GM19452 (cell line): ENCODE results near the gene RGS17.

Source experiments
- ATAC-seq: cut with Tn5 transposase; IDR thresholded peaks from one replicate; pipeline ENCODE4 v1.9.1; 2021; ENCODE audit not compliant: unreplicated experiment

The RGS17 gene

DNA sequence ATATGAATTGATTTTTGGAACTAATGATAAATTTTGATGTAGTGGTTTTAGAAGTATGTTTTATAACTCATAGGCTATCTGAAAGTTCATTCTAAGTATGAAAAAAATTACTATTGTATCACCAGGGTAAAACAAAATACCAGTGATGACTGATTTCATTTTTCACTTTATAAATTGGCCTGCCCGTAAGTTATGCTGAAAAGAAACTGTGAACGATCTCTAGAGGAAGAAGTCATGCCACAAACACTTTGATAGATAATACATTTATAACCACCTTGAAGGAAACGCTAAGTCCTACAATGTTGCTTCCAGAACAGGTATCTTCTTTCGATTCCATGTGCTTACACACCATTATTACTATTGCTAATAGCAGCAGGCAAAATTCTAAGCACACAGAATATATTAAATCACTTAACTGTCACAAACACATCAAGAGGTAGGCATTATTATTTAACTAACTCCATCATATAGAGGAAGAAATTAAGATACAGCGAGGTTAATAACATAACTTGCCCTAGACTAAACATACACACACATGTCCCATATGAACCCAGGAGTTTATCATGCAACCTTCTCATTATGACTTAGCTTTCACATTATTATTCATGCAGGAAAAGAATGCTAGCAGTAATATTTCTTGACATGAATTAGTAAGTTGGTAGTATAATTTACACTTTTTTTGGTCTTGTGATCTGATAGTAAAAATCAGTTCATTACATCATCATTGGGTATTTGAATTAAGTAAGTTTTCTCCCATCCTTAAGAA, 44.7 kb downstream of the RGS17 start:
- no peak for ATAC-seq

DNA sequence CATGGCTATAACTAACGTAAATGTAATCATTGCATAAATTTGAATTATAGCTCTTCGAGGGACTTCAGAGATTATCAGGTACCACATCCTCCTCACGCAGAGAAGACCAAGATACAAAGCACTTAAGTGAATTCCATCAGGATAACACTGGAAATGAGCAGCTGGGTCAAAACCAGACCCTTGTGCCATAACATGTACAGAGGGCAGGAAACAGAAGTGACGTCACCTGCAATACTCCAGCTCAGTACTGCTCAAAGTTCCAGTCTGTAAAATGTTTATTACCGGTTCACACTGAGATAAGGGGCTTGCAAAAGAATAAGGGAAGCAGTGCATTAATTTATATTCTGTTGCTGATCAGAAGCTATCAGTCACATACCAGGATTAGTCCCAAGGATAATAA, 45.8 kb downstream of the RGS17 start:
- ATAC-seq: no peak

DNA sequence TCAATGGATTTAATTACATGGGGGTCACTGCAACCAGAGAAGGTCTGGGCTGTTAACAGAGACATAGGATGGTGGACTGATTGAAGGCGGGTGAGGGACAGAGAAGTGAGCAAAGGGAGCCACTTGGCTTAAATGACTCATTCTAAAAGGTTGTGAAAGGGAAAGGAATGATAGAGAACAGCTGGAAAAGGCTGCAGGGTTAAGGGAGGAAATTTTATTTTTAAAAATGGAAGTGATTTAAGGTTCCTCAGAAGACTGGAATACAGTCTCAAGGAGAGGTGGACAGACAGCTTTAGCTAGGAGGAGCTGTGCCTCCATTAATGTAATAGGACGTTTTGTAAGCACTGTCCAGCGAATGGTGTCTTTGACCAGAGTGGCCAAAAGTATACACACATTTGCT, 46.7 kb downstream of the RGS17 start:
- ATAC-seq: no peak

DNA sequence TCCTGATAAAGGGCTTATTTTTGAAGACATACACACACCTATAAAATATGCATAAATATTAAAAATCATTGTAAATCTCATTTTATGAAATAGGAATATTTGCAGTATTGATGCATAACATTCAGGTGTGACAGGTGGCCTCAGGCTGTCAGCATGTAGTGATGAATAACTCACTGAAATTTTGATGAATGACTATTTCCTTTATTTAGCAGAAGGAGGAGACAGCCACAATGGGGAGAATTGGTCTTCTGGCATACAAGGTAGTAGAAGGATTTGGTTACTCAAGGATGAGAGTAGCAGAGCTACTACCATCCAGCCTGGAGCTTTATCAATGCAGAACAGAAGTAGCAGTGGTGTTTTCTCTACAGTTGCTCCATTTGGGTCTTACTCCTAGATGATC, 47.2 kb downstream of the RGS17 start:
- no peak for ATAC-seq

DNA sequence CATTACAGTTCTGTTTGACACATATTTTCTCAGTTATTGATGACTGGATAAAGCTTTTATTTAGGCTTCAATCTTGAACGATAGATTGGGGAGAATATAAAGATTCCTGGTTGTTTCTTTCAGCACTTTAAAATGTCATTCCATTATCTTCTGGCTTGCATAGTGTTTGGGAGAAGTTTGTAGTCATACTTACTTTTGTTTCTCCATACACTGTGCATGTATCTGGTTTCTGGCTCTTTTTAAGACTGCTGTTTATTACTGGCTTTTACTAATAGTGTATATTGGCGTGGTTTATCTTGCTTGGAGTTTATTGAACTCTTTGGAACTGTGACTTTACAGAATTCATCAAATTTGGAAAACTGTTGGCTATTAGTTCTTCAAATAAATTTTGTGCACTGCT, 49.2 kb downstream of the RGS17 start:
- ATAC-seq: no peak

DNA sequence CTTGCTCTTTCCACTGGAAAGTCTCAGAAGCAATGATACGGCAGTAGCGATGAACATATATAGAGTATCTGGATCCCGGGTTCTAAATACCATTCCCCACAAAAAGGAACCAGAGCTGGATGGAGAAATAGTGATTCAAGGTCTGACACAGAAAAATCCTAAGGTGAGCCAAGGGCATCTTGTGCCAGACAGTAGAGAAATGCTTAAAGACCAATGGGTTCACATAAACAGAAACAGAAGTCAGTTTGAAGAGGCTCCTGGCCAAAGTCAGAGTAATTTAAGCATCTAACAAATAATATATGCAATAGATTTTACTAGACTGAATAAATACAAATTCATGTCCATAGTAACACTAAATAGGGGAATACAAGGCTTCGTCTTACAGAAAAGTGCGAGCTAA, 54.7 kb downstream of the RGS17 start:
- no peak for ATAC-seq

DNA sequence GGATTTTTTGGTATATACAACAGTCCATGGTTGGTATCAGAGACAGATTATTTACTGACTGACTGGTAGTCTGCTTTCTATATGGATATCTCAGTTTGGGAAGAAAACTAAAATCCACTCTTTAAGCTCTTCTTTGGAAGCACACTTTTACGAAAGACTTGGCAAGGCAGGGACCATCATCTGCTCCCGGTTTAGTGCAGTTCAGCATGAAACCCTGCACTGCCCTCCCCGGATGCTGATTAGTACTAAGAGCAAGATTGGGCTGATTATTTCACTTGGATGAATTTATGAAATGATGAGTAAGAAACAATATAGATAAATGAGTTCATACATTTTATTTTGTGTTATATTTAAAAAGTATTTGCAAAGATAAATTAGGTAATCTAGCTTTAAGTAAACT, 56.3 kb downstream of the RGS17 start:
- ATAC-seq: no peak

- no peak for ATAC-seq
Observed at GRCh38 chr6:153073841-153074240, 57.2 kb downstream of the RGS17 start.

DNA sequence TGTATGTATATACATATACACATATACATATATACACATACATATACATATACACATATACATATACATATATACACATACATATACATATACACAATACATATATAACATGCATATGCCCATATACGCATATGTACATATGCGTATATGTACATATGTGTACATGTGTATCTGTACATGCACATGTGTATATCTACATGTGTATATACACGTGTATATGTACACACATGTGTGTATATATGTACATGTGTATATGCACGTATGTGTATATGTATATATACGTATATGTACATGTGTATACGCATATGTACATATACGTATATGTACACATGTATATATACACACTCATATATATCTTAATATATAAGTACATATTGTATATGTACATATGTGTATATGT, 60.3 kb downstream of the RGS17 start:
- no peak for ATAC-seq

DNA sequence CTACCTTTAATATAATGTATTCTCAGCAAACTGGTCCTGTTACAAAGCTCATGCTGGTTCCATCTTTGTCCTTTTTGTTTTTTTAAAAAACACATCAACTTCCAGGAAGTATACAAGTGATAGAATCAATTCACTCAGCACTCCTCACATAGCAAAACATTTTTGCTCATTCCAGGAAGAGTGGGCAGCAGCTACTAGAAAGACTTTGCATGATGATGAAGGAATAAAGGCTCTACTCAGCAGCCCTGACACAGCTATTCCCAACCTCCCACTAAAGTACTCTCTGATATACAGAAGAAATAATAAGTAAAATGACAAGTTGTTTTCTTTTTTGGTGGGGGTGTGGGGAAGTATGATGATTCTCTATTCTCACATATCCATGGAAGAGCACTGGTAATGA, 61.2 kb downstream of the RGS17 start:
- ATAC-seq: no peak

GRCh38 chr6:153065222-153065621, 65.9 kb downstream of the RGS17 start:
- ATAC-seq: no peak

DNA sequence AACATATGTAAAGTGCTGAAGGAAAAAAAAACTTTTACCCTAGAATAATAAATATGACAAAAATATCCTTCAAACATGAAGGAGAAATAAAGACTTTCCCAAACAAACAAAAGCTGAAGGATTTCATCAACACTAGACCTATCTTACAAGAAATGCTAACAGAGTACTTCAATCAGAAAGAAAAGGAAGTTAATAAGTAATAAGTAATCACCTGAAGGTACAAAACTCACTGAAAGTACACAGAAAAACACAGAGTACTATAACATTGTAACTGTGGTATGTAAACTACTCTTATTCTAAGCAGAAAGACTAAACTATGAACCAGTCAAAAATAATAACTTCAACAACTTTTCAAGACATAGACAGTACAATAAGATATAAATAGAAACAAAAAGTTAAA, 67.1 kb downstream of the RGS17 start:
- no peak for ATAC-seq

GRCh38 chr6:153062516-153062915, 68.6 kb downstream of the RGS17 start:
- ATAC-seq: no peak

GRCh38 chr6:153059757-153060156, 71.3 kb downstream of the RGS17 start:
- ATAC-seq: no peak

DNA sequence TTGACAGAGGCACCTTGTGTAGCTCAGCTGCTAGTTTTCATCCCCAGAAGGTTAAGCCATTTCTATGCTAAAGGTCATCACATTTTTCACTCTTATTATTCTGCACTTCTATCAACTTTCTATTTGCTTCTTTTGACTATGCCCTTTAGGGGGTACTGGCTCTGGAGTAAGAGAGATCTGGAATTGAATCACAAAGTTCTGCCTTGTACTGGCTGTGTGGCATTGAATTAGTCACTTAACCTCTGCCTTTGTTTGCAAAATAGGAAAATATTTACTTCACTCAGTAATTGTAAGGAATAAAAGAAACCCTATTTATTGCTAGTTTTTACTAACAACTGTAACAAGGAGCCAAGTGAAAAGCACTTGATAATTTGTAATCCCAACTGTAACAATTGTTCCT, 71.8 kb downstream of the RGS17 start:
- ATAC-seq: no peak

DNA sequence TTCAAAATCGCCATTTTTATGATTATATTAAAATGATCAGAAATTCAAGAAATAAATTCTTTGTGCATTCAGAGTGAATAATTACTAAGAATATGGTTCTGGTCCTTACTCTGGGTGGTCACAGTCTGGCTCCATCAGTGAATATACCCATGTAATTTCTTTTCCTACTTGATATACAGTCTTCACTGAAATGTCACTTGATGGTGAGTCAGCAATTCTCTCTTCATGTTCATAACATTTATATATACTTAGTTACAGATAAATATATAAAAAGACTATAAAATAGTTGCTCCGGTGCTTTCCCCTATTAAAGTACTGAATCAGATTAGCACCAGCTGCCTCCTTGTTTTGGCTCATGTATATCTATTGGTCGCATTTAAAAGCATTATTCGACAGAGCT, 72.2 kb downstream of the RGS17 start:
- no peak for ATAC-seq

DNA sequence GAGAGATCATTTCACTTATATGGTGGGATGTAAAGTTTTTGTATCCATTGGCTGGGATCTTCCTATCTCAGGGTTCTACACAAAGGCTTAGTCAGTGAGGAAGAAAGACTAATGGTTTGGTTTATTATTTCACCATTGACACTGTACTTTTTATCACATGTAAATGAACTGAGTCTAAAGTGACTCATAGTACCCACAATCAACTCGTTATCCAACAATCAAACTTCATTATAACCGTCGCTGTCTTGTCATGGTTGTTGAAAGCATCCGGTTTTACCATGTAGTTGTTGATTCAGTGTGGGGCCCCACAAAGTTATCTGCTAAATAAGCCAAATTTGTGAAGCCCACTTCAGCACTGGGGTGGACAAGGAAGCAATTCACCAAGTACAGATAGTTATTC, 72.8 kb downstream of the RGS17 start:
- no peak for ATAC-seq

DNA sequence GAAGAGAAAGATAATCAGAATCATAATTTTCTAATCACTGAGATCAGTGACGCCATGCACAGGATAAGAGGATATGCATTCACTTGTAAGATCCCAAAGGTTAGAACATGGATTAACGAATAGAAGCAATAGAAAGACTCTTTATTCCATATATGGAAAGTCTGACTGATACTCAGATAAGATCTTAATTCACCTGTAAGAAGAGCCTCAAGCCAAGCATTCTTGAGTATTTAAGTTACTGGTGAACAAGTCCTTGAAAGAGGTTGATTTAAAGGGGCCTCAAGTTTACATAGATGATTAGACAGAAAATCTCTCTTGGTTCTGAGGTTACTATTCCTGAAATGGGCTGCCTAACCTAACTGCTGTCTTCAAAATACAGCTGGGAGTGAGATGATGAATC, 74.8 kb downstream of the RGS17 start:
- no peak for ATAC-seq

DNA sequence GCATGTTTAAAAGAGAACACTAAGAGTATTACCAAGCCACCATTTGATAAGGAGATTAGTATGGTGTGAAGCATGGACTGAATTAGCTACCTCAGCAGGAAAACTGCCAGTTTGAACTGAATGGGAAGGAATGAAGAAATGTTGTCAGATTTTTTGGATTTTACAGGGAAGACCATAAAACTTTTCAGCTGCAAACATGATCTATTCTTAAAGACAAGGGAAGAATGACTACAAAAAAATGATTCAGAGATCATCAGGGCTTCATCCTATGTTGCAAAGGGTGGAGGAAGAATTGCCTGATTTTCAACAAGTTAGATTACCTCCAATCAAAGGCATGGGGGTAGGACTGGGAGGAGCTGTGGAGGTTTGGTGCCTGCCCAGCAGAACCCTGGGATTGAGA, 79.3 kb downstream of the RGS17 start:
- no peak for ATAC-seq

GRCh38 chr6:153048631-153049030, 82.5 kb downstream of the RGS17 start:
- ATAC-seq: no peak

- ATAC-seq: no peak
Observed at GRCh38 chr6:153047386-153047785, 83.7 kb downstream of the RGS17 start.

DNA sequence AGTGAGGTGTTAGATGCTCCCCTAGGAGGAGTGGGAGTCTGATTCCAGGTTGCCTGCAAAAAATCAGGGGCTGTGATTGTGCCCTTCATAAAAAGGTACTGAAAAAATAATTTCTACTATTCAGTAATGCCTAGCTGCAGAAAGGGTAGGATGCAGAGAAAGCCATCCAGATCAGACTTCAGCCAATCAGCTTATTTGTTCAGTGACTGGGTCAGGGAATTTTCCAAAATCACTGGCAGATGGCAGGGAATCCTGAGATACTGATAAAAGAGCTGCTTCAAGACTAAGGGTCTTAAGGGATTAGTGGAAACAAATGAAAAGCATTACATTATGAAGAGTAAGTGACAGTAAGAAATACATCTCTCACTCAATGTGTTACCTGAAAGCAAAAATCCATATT, 85.8 kb downstream of the RGS17 start:
- ATAC-seq: no peak

GRCh38 chr6:153044295-153044694, 86.8 kb downstream of the RGS17 start:
- ATAC-seq: no peak
